NCI-H1694 (cell line): ENCODE measurements around the gene TXNRD1.
A peak's percentile ranks its signal among the peaks of the same experiment; 100 is the strongest.
"Not testable (repeated sequence)": the region's sequence is repeated elsewhere in the genome, so short reads cannot be mapped to it uniquely, and the experiment has no call there.

Source experiments
- DNase-seq: peaks from one replicate; lab custom pipeline; 2025; lab: John Stamatoyannopoulos, UW

Gene TXNRD1

DNA sequence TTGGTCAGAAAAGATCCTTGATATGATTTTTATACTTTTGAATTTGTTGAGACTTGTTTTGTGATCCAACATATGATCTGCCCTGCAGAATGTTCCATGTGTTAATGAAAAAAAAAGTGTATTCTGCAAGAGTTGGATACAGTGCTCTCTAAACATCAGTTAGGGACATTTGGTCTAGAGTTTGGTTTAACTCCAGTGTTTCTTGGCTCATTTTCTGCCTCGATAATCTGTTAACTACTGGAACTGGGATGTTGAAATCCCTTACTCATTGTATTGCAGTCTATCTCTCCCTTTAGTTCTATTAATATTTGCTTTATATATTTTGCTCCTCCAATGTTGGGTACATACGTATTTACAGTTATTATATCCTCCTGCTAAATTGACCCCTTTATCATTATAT lies 18.3 kb upstream of the TXNRD1 start:
- no peak for DNase-seq

GRCh38 chr12:104199964-104200363 lies 15.6 kb upstream of the TXNRD1 start:
- DNase-seq: no peak

GRCh38 chr12:104201238-104202001 lies 14.2 kb upstream of the TXNRD1 start:
- DNase-seq: peak; percentile 50

DNA sequence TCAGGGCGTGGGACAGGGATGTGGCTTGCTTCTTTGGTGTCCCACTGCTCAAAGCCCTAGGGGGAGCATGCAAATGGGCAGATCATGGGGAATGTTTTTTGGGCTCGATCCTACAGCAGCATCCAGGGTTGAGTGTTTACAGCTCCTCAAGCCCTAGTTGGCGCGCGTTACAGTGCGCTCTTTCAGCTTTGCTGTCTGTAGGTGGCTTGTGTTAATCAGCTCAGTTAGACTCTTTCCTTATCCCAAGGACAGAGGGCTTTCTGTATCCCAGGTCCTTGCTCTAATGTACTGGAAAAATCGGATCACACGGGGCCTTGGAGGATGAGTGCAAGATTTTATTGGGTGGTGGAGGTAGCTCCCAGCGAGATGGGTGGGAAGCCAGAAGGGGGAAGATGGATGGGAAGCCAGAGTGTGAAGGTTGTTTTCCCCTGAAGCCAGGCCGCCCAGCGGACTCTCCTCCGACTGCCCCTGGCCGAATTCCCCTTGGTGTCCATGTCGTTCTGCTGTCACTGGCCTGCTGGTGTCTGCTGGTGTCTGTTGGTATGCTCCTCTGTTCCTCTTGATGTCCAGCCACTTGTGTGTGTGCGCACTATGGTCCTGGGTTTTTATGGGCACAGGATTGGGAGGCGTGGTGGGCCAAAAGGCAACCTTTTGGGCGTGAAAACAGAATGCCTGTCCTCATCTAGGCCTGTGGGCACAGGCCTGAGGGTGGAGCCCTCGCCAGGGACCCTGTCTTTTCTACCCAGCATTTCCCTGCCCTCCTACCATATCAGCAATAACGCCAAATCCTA lies 10.7 kb upstream of the TXNRD1 start:
- no peak for DNase-seq

GRCh38 chr12:104207416-104208205 lies 8.0 kb upstream of the TXNRD1 start:
- no peak for DNase-seq

DNA sequence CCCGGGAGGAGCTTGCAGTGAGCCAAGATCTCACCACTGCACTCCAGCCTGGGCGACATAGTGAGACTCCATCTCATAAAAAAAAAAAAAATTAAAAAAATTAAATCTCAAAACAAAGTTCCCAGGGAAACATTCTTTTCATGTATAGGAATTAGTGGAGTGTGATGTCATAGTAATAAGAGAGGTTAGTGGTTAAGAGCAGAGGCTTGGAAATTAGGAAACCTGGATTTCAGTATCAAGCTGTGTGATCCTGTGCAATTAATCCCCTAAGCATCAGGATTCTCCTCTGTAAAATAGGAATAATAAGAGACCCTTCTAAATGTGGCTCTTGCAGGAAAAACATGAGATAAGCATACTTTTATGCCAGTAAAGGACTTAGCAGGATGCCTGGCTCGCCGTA lies 3.1 kb upstream of the TXNRD1 start:
- no peak for DNase-seq

- no peak for DNase-seq
These were observed 1.6 kb upstream of the TXNRD1 start for GRCh38 chr12:104213952-104214351.

DNA sequence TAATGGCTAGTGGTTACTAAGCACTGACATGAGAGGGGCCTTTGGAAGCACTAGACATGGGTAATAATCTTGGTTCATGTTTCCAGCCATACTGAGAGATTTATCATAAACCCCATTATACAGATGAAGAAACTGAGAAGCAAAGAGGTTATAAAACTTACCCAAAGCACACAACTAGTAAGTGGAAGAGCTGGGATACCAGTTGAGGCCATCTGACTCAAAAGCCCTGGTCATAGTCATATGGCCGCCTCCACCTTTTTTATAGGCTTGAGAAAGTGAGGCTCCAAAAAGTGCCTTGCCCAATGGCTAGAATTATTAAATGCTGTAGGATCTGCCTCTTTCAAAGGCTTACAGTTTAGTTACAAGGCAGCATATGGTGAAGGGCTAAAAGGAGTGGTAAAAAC lies 944 bp downstream of the TXNRD1 start:
- DNase-seq: no peak

DNA sequence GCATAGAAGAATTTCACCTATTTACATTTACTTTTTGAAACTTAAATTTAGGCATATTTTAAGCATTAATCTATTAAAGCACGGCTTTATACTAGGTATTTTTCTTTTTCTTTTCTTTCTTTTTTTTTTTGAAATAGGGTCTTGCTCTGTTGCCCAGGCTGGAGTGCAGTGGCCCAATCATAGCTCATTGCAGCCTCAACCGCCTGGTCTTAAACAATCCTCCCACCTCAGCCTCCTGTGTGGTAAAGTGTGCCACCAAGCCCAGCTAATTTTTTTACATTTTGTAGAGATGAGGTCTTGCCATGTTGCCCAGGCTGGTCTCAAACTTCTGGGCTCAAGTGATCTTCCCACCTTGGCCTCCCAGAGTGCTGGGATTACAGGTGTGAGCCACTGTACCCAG lies 2.9 kb downstream of the TXNRD1 start:
- not testable (repeated sequence) for DNase-seq

GRCh38 chr12:104218935-104219334 lies 3.4 kb downstream of the TXNRD1 start:
- no peak for DNase-seq

GRCh38 chr12:104219361-104219892 lies 3.8 kb downstream of the TXNRD1 start:
- no peak for DNase-seq

- DNase-seq: no peak
These were observed 4.4 kb downstream of the TXNRD1 start for GRCh38 chr12:104219908-104220404.

GRCh38 chr12:104220931-104221330 lies 5.4 kb downstream of the TXNRD1 start:
- DNase-seq: no peak

- no peak for DNase-seq
These were observed 7.4 kb downstream of the TXNRD1 start for GRCh38 chr12:104222976-104223375.

- no peak for DNase-seq
These were observed 8.1 kb downstream of the TXNRD1 start for GRCh38 chr12:104223712-104224111.

DNA sequence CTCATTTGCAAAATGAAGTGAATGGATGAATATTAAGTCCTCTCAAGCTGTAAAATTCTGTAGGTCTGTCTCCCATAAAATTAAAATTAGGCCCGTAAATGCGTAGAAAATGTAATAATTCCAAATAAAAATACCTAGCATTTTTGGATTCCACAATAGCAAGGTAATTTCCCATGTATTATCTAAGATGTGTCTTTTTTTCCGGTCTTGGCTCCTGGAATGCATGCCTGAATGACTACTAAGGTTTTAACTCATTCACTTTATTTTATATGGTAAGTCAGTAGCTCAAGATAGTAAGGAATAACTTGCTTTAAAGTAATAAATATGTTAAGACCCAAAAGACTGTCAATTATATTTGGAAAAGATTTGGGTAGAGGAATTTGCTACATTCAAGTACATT lies 11.1 kb downstream of the TXNRD1 start:
- no peak for DNase-seq

GRCh38 chr12:104230304-104231095 lies 14.9 kb downstream of the TXNRD1 start:
- DNase-seq: no peak

- DNase-seq: no peak
These were observed 17.2 kb downstream of the TXNRD1 start for GRCh38 chr12:104232609-104233280.

DNA sequence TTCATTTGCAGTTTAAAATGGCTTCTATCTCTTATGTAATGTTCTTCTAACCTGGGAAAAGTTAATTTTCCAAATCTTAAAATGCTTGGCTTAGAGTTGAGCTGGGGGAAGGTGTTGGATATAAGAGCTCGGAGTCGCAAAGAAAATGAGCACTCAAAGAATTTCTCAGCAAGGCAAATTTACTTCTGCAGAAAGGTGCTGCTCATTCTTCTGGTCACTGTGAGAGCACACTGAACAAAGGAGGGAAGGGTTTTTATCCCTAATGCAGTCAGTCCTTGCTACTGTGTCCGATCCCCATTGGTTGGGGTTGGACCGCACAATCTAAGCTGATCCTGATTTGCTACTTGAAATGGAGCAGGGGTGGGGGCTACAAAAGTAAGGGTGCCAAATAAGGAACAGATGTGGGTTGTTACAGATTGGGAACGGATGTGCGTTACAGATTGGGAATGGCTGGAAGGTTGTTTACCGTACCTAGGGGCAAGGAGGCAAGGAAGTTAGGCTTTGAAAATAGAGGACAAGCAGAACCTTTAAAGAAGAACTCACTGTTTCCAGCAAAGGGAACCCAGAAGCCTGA lies 19.4 kb downstream of the TXNRD1 start:
- no peak for DNase-seq

DNA sequence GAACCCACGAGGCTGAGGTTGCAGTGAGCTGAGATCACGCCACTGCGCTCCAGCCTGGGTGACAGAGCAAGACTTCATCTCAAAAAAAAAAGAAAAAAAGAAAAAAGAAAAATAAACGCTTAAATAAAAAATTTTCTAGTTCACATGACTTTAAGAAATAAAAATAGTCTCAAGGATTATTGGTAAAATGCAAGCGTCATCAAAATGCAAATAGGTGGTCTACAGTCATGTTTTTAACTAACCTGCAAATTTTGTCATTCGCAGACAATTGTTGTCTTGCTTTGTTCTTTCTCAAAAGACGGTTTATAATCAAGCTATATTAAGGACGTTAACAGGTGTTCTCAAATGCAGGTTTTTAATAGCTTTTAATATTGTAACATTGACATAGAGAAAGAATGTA lies 22.4 kb downstream of the TXNRD1 start:
- DNase-seq: no peak
